ENCODE data around the gene PKNOX2.

DNA sequence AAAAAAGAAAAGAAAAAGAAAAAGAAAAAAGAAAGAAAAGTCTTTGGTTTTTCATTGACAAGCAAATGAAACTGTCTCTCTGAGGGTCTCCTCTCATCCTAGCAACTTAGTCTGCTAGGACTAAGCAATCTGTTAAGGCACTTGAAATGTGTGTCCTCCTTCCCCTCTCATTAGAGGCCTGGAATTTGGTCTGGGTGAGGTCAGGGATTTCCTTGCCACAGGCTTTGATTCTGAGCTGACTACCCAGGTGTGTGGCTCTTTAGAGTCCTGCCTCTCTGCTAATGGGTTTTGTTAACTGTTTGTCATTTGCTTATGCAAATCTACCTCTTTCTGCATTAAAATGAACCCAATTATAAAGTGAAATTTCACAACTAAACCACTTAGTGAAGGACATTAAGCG, 18.3 kb upstream of the PKNOX2 start:
- TF ChIP-seq, protein P1, sequence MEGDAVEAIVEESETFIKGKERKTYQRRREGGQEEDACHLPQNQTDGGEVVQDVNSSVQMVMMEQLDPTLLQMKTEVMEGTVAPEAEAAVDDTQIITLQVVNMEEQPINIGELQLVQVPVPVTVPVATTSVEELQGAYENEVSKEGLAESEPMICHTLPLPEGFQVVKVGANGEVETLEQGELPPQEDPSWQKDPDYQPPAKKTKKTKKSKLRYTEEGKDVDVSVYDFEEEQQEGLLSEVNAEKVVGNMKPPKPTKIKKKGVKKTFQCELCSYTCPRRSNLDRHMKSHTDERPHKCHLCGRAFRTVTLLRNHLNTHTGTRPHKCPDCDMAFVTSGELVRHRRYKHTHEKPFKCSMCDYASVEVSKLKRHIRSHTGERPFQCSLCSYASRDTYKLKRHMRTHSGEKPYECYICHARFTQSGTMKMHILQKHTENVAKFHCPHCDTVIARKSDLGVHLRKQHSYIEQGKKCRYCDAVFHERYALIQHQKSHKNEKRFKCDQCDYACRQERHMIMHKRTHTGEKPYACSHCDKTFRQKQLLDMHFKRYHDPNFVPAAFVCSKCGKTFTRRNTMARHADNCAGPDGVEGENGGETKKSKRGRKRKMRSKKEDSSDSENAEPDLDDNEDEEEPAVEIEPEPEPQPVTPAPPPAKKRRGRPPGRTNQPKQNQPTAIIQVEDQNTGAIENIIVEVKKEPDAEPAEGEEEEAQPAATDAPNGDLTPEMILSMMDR (IDR thresholded peaks at IDR 0.05), result no peak
- TF ChIP-seq POLR2AphosphoS5 (IDR thresholded peaks at IDR 0.05) (no peak), POLR2A (IDR thresholded peaks at IDR 0.05) (no peak)

All from sigmoid colon (tissue), 4 donors.